Gastrocnemius medialis (tissue), 4 donors: ENCODE results near the gene TWIST2.

Experiments
- CTCF ChIP-seq, 5 experiments: fragments of 450-650 bp in 3 of 5; fragments of 200-600 bp in 2 of 5; sonication (generic) in 2 of 5; IDR thresholded peaks in 4 of 5; conservative IDR thresholded peaks in 1 of 5; 1 replicate in 4 of 5; 2 replicates in 1 of 5; pipeline ENCODE4 v1.5.1; 2016 to 2019; ENCODE audit warnings: antibody characterized with exemption in 5 of 5, mild to moderate bottlenecking in 3 of 5, moderate library complexity in 3 of 5
- POLR2A ChIP-seq, 2 donors: fragments of 450-650 bp; IDR thresholded peaks; one replicate each; pipeline ENCODE4 v1.6.1; 2017; ENCODE audit warnings: antibody characterized with exemption in 2 of 2, mild to moderate bottlenecking in 2 of 2, moderate library complexity in 2 of 2

DNA sequence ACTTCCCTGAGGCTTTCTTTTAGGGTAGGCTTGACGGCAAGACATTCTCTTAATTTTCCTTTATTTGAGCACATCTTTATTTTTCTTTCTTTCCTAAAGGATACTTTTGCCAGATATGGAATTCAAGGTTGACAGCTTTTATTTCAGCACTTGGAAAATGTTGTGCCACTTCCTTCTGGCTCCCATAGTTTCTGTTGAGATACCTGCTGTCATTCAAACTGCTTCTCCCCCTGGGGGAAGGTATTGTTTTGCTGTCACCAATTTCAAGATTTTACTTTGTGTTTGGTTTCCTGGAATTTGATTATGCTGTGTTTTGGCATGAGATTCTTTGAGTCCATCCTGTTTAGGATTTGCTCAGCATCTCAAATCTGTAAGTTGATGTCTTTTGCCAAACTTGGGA lies 39.1 kb upstream of the TWIST2 start:
- no peak for TF ChIP-seq CTCF (IDR thresholded peaks at IDR 0.05 in 4 of 5, conservative IDR thresholded peaks at IDR 0.05 in 1 of 5)
- TF ChIP-seq POLR2A (IDR thresholded peaks at IDR 0.05): no peak
